Measurements from ENCODE around the gene APCS.

The APCS gene, protein sequence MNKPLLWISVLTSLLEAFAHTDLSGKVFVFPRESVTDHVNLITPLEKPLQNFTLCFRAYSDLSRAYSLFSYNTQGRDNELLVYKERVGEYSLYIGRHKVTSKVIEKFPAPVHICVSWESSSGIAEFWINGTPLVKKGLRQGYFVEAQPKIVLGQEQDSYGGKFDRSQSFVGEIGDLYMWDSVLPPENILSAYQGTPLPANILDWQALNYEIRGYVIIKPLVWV

DNA sequence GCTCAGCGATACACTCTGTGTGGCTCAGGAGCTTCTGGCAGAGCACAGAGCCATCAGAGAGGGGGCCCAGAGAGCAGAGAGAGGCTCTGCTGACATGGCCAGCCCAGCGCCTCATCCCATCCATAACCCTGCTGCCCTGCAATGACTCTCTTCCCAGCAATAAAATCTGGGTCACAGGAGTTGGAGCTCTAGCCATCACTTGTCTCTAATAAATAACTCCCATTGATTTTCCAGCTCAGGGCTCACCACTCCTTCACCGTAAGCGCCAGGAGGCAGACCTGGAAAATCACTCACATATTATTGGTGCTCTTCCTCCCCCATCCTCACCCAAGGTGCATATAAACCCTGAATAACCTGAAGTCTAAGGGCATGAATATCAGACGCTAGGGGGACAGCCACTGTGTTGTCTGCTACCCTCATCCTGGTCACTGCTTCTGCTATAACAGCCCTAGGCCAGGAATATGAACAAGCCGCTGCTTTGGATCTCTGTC lies at the start of gene APCS:
APCS (plus strand) TSS at position 366 of the 491 bp plus-strand sequence; CDS start at position 462, 96 bp downstream.
- DNase-seq = no peak

DNA sequence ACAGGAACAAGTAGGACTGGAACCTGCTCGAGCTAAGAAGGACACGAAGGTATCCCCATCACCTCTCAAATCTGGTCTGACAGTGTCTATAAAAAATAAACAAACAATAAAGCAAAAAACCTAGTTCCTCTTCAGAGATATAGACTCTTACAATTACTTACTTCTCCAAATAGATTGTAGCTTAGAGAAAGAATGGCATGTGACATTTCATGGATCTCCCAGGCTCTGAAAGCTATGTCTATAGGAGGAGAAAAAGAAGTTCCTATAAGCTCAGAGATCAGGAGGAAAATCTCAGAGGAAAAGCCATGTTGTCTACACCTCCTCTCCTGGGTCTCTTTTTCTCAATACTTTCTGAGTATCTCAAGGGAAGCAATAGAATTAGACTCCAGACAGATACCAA lies 39.5 kb upstream of the APCS start:
- no peak for DNase-seq

DNA sequence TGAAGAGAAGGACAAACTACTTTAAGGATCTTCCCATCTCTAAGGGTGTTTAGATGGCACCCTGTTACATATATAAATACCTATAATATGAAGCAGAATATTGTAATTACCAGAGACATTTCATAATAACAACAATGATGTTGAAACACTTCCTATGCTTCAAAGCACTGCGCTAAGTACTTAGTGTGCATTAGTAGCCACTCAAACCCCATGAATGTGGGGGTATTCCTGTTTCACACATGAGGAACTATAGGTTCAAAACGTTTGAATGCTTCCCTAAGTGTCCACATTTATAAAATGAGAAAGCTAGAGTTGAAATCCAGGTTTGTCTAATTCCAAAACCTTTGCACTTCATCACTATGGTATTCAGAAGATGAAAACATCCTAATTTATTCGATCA lies 33.4 kb upstream of the APCS start:
- no peak for DNase-seq

DNA sequence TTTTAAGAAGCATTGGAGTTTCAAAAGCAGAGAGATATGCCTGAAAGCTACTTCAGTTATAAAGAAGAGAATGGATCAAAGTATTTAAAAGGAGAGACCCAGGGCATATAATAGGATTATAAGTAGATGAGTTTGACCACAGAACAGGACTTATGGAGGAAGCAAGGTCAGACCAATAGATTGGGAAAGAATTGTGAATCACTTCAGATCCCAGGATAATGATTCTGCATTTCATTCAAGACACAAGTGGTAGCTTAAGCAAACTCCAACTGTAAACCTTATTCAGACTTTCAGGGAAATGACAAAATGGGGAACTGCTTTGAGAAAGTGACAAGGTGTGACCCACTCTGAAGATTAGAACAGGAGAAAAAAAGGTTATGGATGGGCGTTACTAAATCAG lies 32.9 kb upstream of the APCS start:
- no peak for DNase-seq

DNA sequence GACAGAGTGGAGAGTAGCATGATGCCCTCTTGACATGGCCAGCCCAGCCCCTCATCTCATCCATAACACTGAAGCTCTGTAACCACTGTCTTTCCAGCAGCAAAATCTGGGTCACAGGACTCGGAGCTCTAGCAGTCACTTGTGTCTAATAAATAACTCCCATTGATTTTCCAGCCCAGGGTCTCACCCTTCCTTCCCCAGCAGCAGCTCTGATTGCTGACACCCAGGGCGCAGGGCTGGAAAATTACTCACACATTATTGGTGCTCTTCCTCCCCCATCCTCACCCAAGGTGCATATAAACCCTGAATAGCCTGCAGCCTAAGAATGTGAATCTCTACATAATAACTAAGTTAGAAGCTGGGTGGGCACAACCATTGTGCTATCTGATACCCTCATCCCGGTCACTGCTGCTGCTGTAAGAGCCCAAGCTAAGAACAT lies 30.7 kb upstream of the APCS start:
- DNase-seq = no peak

DNA sequence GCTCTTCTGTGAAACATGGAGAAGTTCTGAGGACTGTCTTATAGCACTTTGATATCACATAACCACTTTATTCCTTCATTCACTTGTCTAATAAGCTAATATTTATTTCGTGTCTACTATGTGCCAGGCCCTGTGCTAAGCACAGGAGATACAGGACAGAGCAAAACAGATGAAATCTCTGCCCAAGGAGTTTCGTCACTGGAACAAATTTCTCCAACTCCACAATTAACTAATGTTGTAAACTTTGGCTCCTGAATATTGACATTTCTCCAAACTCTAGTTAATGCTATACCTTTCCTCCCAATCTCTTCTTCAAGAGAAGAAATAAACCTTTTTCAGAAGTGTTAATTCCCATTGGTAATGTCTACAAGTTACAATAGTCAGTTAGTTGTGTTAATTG lies 27.0 kb upstream of the APCS start:
- DNase-seq = no peak

DNA sequence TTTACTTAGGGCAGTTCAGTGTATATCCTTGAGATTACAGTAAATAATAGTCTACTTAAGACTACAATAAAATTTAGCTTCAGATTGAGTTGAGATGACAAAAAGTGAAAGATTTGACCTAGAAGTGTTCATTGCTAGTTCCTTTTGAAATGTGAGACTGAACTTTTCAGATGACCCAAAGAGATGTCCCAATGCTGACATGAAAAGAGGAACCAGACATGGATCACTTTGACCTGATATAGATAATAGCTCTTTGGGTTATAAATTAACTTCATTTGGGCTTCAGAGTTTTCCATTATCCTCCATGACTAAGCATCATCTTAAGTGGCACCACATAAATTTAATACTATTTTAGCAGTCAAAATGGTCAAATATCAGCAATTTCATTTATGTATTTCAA lies 26.1 kb upstream of the APCS start:
- no peak for DNase-seq

DNA sequence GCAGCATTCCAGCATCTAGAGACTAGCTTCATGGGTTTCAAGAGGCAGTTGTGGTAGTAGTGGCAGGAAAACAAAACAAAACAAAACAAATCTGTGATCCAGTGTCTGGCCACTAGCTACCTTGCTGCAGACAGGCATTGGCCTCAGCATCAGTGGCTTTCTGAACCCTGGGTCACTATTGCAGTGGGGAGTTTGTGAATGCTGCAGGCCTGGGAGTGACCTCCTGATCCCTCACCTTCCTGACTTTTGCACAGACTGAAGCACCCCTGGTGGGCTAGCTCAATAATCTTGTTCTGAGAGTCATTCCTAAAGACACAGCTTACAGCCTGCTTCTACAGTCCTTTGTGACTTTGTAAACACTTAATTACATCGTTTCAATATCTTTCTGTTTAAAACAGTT lies 24.9 kb upstream of the APCS start:
- DNase-seq = no peak

DNA sequence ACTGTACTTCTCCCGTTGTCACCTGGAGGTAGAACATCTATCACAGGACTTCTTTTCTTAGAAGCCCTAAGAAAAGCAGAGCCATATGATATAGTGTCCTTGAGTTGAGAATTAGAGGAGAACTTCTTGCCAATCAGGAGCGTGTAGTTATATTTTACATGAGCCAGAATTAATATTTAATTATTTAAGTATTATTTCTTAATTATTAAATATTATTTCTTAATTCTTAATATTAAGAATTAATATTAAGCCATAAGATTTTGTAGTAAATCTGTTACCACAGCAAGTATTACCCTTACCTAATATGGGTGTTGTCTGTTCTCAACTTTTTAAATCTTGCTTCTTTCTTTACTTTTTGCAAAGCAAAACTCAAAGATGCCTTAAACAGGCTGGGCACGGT lies 10.2 kb upstream of the APCS start:
- DNase-seq = no peak

DNA sequence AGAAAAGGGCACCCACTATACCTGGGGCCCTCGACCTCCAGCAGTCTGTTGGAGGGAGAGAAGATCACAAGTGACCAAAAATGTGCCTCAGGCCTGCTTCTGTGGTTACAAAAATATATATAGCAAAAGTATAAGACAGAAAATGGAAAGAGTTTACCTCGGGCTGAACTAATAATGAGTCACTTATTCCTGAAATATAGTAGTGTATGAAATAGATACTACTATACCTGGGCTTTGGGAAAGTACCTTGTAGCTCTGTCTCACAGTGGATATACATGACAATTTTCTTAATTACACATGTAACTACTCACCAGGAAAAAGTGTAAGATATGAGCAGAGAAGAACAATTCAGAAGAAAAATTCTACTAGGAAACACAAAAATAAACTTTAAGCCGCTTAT lies 7.3 kb upstream of the APCS start:
- DNase-seq = no peak

DNA sequence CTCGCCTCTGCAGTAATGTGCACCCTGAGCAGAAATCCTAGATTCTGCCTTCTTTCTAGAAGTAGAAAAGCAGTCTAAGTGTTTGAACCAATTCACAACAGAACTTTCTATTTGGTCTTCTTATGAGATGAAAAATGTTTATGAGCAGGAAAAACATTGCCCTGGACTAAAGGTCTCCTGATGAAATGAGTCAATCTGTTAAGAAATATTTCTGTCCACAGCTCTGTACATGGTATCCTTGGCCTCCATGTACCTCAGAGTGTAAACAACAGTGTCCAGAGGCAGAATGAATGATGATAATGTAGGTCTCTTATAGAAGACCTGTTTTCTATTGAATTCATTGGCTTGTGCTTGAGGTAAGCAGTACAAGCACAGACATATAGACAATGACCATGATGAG lies 6.2 kb upstream of the APCS start:
- no peak for DNase-seq

DNA sequence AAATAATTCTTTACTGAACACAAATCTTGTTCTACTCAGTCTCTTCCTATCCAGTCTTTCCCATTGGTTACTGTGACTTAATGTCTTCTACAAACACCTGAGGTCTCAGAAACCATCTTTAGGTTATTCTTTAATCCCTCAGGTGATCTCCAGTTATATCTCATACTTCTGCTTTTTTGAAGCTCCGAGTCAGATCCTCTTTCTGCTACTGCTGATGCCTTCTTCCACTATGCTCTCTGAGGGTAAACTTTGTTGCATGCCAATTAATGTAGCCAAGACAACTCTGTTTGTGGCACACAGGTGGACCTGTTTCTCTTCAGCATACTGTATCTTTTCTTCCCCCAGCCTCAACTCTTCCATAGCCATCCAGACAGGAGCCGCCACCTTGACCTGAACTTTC lies 3.1 kb upstream of the APCS start:
- no peak for DNase-seq

DNA sequence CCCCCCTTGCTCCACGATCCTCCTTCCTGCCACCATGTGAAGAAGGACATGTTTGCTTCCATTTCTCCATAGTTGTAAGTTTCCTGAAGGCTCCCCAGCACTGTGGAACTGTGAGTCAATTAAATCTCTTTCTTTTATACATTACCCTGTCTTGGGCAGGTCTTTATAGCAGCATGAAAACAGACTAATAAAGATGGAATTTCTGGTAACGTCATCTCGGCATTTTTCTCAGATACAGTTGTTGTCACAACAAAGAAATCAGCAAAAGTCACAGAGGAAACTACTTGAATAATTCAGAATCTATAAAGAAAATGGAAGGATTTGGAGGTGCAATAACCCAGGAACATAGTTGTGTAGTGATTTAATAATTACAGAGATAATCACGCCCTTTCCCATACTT lies 4.4 kb downstream of the APCS start:
- no peak for DNase-seq

DNA sequence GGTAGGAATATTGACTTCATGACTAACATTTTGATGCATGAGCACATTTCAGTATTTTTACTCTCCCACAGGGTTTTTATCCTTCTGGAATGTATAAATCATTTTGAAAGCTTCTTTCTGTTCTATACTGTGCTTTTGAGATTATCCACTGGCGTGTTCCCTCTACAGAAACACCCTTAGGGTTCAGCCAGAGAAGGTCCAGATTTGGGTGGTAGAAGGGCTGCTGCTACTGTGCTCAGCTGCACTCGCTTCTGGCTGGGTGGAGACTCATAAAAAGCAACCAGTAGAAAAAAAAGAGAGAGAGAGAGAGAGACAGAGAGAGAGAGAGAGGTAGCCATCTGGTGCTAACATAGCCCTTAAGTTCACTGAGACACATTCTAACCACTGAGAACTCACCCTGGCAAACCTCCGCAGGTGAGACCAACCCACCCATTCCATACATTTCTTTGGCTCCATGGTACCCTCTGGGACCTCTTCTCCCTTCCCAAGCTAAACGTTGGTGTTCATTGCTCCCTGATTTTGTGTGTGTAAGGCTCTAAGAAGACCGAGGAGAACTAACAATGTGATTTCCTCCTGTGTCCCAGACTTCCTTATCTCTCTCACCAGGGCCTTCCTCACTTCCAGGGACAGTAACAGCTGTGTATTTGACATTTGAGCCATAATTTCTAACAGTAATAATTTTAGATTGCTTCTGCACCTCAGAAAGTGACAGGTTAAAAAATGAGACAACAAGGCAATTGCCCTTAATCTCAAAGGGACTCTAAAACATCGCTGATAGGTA lies 7.2 kb downstream of the APCS start:
- no peak for DNase-seq

DNA sequence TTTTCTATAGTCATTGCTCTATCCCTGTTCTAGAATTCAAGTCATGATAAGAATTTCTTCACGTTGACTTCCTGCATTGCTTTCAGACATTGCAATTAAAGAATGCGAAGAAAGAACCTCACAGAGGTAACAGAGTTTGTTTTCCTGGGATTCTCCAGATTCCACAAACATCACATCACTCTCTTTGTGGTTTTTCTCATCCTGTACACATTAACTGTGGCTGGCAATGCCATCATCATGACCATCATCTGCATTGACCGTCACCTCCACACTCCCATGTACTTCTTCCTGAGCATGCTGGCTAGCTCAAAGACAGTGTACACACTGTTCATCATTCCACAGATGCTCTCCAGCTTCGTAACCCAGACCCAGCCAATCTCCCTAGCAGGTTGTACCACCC lies 10.6 kb downstream of the APCS start:
- no peak for DNase-seq

DNA sequence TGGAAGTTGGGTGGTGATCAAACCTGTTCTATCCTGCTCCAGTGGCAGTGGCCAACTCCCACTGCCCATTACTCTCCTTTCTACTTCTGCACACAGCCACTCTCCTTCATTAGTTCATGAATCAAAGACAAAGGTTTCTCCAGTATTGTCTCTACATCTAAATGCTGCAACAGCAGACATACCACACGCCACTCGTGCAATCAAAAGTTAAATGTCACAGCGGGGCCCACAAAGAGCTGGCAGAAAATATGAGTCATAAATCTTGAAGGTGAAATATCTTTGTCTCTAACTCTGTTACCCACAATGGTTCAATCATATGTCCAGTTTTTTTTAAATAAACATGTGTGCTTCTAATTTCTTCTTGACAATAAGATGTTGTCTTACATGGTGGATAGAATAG lies 13.3 kb downstream of the APCS start:
- no peak for DNase-seq

DNA sequence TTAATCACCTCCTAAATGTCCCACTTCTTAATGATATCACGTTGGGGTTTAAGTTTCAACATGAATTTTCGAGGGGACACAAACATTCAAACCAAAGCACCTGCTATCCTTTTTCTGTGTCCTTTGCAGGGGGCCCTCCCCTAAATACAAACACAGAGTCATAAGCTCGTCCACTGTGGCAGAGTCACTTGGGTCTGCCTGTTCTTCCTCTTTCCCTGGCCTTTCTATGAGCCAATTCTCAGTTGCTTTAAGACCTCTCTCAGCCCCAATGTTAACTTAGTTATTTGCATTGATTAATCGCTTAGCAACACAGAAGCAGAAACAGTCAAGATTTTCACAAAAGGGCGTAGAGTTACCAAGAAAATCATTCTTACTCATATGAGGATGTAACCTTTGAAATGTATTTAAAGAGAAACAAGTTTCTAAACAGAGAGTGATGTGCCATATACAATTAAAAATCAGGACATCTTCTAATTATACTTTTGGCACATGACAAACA lies 14.9 kb downstream of the APCS start:
- no peak for DNase-seq

DNA sequence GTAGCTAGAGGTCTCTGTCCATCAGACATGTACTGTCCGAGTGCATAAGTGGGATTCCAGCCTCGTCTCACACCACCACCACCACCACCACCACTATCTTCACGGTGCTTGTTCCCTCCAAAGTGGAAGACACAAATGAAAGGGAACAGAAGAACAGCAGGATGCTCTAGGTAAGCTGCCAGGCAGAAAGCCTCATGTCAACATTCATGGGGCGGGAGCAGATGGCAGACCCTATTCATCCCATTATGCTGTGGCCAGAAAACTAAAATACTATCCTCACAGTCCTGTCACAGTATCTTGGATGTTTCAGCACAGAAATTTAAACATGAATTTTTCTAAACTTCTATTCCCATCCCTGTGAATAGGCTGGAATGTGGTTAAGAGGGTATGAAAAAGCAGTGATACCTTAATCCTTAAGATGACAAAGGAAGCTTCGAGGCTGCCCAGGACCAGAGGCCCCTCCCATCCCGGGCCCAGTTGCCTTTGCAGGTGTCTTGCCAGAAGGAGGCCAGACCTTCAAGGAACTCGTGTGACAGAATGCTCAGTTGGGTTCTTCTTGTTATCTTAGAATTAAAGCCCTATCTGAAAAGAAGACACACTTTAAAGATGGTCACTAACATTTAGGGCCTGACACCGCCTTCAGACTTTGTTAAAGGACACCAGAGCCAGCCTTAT lies 24.7 kb downstream of the APCS start:
- DNase-seq = no peak

DNA sequence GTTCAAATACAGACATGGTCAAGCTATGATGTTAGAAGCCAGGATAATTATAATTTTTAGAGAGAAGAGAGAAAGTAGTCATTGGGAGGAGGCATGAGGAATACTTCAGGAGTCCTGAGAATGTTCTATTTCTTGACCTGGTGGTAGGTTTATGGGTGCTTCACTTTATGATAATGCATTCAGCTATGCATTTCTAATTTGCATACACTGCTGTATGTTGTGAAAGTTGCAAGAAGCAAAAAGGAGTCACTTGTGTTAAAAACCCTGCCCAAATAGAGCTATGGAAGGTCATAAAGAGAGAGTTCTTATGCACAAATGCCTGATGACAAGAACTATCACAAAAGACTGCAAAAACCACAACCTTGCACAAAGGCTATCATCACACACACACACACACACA lies 45.3 kb downstream of the APCS start:
- no peak for DNase-seq

Data from NCI-H446 (cell line).